Adrenal gland (tissue), 12 donors: ENCODE measurements around the gene MAML2. TPM values are rescaled to one million over a fixed set of nuclear protein-coding genes. Genes with fewer than 3 reads are reported as not detected.

Experiments
- DNase-seq, 7 donors: peaks; one replicate each; pipeline ENCODE4 v3.0.0-alpha.2; 2019 to 2020
- H3K27ac ChIP-seq, 5 donors: fragments of 200-600 bp; sonication (generic) in 4 of 5; 1 replicate in 3 of 5; 2 replicates in 2 of 5; pipeline versions ENCODE4 v1.5.1 to v1.8.0; 2016 to 2020; ENCODE audit warnings: mild to moderate bottlenecking in 1 of 5
- H3K27me3 ChIP-seq: fragments of 200-600 bp; 2 replicates; pipeline ENCODE4 v1.8.0; 2021
- H3K36me3 ChIP-seq, 2 donors: fragments of 200-600 bp; replicated peaks in 1 of 2; 1 replicate in 1 of 2; 2 replicates in 1 of 2; pipeline versions ENCODE4 v1.5.1 to v1.8.0; 2018 to 2022
- H3K4me1 ChIP-seq, 2 donors: fragments of 200-600 bp; replicated peaks in 1 of 2; 1 replicate in 1 of 2; 2 replicates in 1 of 2; pipeline versions ENCODE4 v1.5.1 to v1.8.0; 2018 to 2021
- H3K4me3 ChIP-seq, 4 donors: fragments of 200-600 bp; sonication (generic) in 3 of 4; one replicate each; pipeline ENCODE4 v1.5.1; 2016 to 2018
- H3K9me3 ChIP-seq, 3 donors: fragments of 200-600 bp; sonication (generic) in 1 of 3; replicated peaks in 1 of 3; 1 replicate in 2 of 3; 2 replicates in 1 of 3; pipeline versions ENCODE4 v1.5.1 to v1.8.0; 2016 to 2021
- CTCF ChIP-seq, 6 experiments: fragments of 450-650 bp in 4 of 6; fragments of 200-600 bp in 2 of 6; sonication (generic) in 1 of 6; IDR thresholded peaks; 1 replicate in 5 of 6; 2 replicates in 1 of 6; pipeline versions ENCODE4 v1.5.1 to v1.8.0; 2016 to 2021; ENCODE audit warnings: antibody characterized with exemption in 6 of 6, mild to moderate bottlenecking in 2 of 6, moderate library complexity in 1 of 6
- POLR2A ChIP-seq, 2 donors: fragments of 450-650 bp; IDR thresholded peaks; one replicate each; pipeline ENCODE4 v1.6.1; 2017; ENCODE audit warnings: antibody characterized with exemption in 2 of 2, mild to moderate bottlenecking in 2 of 2, moderate library complexity in 1 of 2
- WGBS, 4 donors: extraction: QIAGEN DNeasy Blood & Tissue Kit in 2 of 4; methylation state at CpG; one replicate each; pipeline versions ENCODE4 v1.1.5 to v1.1.7; 2013 to 2017; 5-methylcytosine and 5-hydroxymethylcytosine counted together
- intact Hi-C, 2 donors: fragments of 100-400 bp; cut with DNase I; formaldehyde crosslinking; loops; one replicate each; pipeline versions ENCODE4 v1.14.1 to v1.15.0; 2022 to 2023
- polyA plus RNA-seq, 3 donors: library from polyadenylated mRNA; stranded (reverse); fragments of 200-250 nt in 2 of 3; fragments of 350-450 nt in 1 of 3; fragmentation: Illumina TruSeq in 1 of 3; extraction: RNeasy Lipid Tissue Mini Kit (QIAGEN cat#74804) in 1 of 3; gene quantifications; one replicate each; pipeline ENCODE4 v1.2.3, GENCODE V29; 2013 to 2014
- total RNA-seq, 9 donors: library from RNA; depleted of rRNA in 4 of 9; stranded (reverse); fragments of >200 nt in 4 of 9; fragments of 120-200 nt in 1 of 9; fragmentation: NEBNext Ultra II Directional in 1 of 9; extraction: Animal tissue kit (Norgen Biotek cat#: 25700) in 1 of 9; gene quantifications; one replicate each; pipeline versions ENCODE4 v1.1.0 to v1.2.4, GENCODE V29; 2013 to 2023
- donor health status: healthy with polysubstance abuse.
- donor health status: Bipolar disorder and iron deficiency.
- donor health status: DM: yes; HTN: yes; CAD: no.
- donor health status: DM: no; HTN: no; CAD: no.
- donor health status: DM: no; HTN: no; CAD: no.
- donor health status: DM: yes; HTN: yes; CAD: no.

MAML2 gene
- total and polyA plus RNA-seq, 12 donors = 1.4 to 19.4 (median 7.6) TPM

- DNase-seq = no peak
- no peaks in the 10 kb centered on the region for H3K9me3 ChIP-seq
- no peaks in the 10 kb centered on the region for H3K36me3 ChIP-seq
- TF ChIP-seq CTCF (IDR thresholded peaks at IDR 0.05) = no peak
- TF ChIP-seq POLR2A (IDR thresholded peaks at IDR 0.05) = no peak
- no peaks in the 10 kb centered on the region for H3K27me3 ChIP-seq
- 73 to 94% (median 76%) methylated on average over 1 of the region's 1 CpG for WGBS, 4 donors
- H3K4me3 ChIP-seq = no peak overlapping the region
- peak overlapping the region in 1 of 5 donors; percentile 26 for H3K27ac ChIP-seq
- H3K4me1 ChIP-seq = peaks cover 0 to 15% of the 10 kb centered on the region in 2 donors
- intact Hi-C loops = no loop called here
These were observed 251.5 kb downstream of the MAML2 start for GRCh38 chr11:96091476-96091875.

GRCh38 chr11:96090711-96091110 is 252.3 kb downstream of the MAML2 start:
- no peak for TF ChIP-seq POLR2A (IDR thresholded peaks at IDR 0.05)
- no peak for TF ChIP-seq CTCF (IDR thresholded peaks at IDR 0.05)
- Histone ChIP-seq H3K27me3 (no peaks in the 10 kb centered on the region), H3K4me3 (no peak overlapping the region), H3K9me3 (no peaks in the 10 kb centered on the region), H3K4me1 (peaks cover 0 to 7% of the 10 kb centered on the region in 2 donors), H3K27ac (no peak overlapping the region), H3K36me3 (no peaks in the 10 kb centered on the region)
- no peak for DNase-seq
- intact Hi-C loops = no loop called here
- WGBS, 4 donors = 67 to 78% (median 73%) methylated on average over 5 of the region's 5 CpGs

- Histone ChIP-seq H3K4me3 (no peak overlapping the region), H3K9me3 (no peaks in the 10 kb centered on the region), H3K27me3 (no peaks in the 10 kb centered on the region), H3K36me3 (no peaks in the 10 kb centered on the region), H3K27ac (no peak overlapping the region), H3K4me1 (peaks cover 0 to 5% of the 10 kb centered on the region in 2 donors)
- WGBS, 4 donors = 75 to 90% (median 85%) methylated on average over 3 of the region's 3 CpGs
- intact Hi-C loops = no loop called here
- DNase-seq = no peak
- TF ChIP-seq POLR2A (IDR thresholded peaks at IDR 0.05) = no peak
- TF ChIP-seq CTCF (IDR thresholded peaks at IDR 0.05) = no peak
These were observed 254.1 kb downstream of the MAML2 start for GRCh38 chr11:96088914-96089313.

- no peak overlapping the region for H3K4me3 ChIP-seq
- no peaks in the 10 kb centered on the region for H3K36me3 ChIP-seq
These were observed 256.9 kb downstream of the MAML2 start for GRCh38 chr11:96086111-96086510.

More at GRCh38 chr11:96086111-96086510, 256.9 kb downstream of the MAML2 start:
- peaks cover 0 to 5% of the 10 kb centered on the region in 2 donors for H3K4me1 ChIP-seq
- DNase-seq = no peak
- no peak overlapping the region for H3K27ac ChIP-seq
- intact Hi-C loops = no loop called here
- TF ChIP-seq POLR2A (IDR thresholded peaks at IDR 0.05) (no peak), CTCF (IDR thresholded peaks at IDR 0.05) (no peak)
- H3K9me3 ChIP-seq = no peaks in the 10 kb centered on the region
- H3K27me3 ChIP-seq = no peaks in the 10 kb centered on the region
- 88 to 93% (median 92%) methylated on average over 1 of the region's 1 CpG for WGBS, 4 donors
